DMS153 treated with DMSO at 0.1 percent for 48 hours (cell line): ENCODE measurements around the gene MLST8.

Experiments used
- DNase-seq: peaks from one replicate; lab custom pipeline; 2025; ENCODE audit not compliant: unreplicated experiment; lab: John Stamatoyannopoulos, UW

The MLST8 gene, protein sequence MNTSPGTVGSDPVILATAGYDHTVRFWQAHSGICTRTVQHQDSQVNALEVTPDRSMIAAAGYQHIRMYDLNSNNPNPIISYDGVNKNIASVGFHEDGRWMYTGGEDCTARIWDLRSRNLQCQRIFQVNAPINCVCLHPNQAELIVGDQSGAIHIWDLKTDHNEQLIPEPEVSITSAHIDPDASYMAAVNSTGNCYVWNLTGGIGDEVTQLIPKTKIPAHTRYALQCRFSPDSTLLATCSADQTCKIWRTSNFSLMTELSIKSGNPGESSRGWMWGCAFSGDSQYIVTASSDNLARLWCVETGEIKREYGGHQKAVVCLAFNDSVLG

DNA sequence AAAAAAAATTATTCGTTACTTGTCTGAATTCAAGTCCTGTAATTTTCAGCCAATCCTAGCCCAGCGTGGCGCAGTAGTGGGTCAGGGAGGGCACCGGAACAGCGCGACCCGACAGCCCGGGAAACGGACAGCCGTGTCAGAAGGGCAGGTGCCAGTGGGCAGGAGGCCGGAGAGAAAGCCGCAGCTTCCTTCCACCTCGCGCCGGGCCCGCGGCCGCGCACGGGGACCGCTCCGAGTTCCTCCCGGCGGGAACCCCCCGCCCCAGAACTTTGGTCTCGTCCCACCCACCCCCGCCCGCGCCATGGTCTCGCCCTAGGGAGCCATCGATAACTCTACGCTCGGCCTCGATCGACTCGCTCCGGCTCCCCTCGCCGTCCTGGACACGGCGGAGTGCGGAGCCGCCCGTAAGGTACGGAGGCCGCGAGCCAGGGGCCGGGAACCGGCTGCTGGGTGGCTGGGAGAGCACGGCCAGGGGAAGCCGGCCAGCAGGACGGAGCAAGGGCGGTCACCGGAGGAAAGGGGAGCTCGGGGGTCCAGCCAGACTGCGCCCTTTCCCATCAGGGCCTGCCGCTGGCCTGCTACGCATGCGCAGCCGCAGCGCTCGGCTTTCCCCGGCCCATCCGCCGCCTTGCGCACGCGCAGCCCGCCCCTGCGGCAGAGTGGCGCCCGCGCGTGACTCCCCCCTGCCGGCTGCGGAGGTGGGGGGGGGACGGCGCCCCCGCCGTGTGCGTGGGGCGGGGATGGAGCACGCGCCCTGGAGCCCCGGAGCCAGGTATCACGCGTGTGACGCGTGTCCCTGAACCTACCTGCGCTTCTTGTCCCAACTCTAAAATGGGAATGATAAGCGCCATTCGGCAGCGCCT is at the start of gene MLST8:
Gene MLST8 (plus strand): TSS at position 351 of the 863 bp plus-strand sequence. CDS start 632 bp downstream, outside the sequence.
- DNase-seq: peak; percentile 62

DNA sequence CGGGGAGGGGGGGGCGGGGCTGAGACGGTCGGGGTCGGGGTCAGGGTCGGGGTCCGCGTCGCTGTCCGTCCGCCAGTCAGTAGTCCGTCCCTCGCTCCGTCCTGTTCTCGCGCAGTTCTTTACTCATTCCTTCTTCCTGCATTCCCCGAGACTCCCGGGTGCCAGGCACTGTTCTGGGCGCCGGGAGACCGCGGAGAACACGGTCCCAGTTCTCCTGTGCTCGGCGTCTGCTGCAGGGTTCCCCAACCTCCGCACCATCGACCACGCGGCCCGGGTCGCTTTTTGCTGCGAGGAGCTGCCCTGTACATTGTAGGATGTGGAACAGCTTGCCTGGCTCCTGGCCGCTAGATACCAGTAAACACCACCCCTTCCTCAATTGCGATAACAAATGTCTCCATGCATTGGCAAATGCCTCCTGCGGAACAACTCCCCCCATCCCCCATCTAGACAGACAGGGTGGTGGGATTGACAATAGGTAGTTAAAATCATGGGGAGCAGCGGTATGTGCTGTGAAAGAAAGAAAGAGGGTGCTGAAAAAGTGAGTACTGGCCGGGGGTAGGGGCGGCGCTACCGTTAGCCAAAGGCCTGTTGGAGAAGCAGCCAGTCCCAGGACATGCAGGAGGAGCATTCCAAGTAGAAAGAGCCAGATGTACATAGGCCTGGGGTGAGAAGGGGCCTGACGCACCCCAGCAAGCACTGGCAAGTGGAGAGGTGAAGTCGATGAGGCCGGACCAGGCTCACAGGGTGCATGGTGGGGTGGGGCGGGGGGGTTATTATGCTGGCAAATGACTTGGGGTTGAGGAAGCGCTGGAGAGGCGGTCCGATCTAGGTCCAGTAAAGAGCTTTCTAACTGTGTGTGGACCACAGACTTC is 49.0 kb upstream of the MLST8 start:
- no peak for DNase-seq

DNA sequence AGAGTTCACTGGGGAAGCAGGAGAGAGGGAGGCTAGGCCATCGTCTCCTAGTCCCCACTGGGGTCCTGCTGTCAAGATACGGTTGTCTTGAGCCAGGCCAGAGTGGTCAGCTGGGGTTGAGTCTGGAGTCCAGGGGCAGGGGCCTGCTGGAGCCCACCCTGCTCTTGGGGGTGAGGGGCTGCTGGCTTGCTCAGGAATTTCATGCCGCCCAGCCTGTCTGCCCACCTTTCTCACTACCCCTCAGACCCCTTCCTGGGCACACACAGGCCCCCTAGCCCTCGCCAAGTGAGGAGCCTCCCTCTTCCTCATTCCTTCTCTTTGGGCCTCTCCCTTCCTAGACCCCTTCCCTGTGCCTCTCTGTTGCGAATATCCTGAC is 48.4 kb upstream of the MLST8 start:
- DNase-seq: no peak

DNA sequence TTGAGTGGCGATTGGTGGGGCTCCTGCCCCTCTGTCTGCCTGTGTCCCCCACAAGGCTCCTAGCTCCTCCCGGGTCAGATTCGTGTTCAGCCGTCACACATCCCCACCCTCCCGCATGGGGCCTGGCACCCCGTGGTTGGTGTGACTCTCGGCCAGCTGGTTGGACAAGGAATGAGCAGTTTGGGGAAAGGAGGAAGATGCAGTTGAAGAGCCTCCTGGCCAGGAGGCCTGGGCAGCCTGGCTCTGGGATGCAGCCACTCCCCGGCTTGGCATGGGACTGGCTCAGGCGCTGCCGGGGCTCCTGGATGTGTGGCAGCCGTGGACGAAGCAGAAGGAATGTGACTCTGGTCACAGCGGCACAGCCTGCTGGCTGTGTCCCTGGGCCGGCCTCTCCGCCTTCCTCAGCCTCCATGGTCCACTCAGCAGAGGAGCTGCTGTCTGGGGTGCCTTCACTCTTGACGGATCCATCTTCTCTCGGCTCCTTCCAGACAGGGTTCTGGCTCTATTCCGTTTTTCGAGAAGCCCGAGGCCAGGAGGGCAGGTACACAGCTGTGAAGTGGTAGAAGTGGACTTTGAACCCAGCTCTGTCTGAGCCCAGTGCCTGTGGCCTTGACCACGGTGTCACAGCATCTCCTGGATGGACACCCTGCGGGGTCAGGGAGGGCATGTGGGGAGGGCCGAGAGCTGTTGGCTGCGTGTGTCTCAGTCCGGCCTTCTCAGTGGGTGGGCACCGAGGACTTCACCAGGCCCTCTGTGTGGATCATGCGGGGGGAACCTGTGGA is 47.6 kb upstream of the MLST8 start:
- no peak for DNase-seq

DNA sequence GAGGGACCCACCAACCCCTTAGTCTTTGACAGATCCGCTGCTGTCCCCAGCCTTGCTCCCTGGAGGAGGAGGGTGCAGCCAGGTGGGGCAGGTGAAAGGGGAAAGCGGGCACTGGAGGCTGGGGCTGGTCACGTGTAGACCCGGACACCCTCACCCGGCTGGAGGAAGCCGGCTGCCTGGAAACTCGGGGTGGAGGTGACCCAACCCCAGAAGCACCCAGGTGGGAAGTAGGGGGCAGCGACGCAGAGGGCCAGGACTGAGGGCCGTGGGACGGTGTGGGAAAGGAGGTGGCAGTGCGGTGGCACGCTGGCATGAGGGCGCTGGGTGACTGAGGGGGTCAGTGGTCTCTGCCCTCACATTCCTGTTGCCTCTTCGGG is 47.0 kb upstream of the MLST8 start:
- DNase-seq: no peak

DNA sequence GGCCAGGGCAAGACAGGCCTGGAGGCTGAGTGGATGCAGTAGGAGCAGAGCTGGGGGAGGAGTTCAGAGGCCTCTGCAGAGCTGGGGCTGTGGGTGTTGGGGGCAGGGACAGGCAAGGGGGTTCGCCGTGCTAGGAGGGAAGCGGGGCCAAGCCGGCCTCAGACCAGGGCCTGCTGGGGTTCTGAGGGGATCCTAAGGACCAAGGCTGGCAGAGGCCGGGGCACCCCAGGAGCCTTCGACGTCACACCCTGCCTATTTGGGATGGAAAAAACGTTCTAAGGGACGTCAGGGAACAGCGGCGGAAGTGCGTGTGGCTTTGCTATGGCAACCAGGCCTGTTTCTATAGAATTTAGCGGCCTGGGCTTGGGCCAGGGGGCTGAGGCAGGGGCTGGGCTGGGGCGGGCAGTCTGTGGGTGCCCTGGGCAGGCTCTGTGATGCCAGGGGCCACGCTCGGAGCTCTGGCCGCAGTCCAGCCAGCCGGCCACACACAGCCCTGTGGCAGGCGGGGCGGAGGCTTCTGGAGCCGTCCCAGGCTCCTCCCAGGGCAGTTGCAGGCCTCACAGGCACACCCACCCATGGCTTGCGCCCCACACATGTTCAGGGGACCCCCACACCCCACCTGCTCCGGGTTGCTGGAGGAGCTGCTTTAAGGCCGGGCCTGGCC is 45.9 kb upstream of the MLST8 start:
- DNase-seq: no peak

DNA sequence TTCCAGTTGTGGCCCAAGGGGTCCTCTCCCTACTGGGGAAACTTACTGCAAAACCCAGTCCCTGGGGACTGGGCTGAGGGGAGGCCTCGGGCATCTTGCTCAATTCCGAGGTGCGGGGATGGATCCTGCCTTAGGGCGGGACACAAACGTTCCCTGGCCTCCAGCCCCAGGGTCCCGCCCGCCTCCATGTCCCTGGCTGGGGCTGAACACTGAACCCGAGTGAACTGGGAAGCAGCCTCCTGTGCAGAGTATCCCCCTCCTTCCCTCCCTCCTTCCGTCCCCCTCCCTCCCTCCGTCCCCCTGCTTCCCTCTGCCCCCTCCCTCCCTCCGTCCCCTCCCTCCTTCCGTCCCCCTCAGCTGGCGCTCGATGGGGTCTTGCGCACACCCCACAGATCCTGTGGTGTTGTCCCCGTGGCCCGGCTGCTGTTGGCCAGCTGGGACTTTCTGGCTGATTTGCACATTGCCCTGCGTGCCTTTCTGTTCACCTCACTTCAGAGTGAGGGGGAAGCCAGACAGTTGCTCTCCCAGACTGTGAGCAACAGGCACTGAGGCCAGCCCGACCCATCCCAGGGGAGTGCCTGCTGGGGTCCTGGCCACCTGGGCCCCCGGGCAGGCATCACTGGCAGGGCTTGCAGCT is 44.2 kb upstream of the MLST8 start:
- DNase-seq: no peak

DNA sequence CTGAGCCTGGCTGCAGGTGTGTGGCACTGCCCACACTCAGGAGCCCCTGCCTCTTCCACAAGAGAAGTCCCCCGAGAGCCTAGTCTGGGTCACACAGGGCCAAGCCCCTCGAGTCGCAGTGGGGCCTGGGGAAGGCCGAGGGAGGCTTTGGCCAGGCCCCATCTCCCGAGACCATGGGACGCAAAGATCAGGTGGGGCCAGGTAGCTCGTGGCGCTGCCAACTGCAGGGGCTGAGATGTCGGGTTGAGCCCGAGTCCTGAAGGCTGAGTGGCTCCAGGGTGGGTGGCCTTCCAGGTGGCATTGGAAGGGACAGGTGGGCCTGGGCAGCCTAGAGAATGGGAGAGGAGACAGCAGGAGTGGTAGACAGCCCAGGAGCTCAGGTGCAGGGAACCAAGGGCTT is 43.3 kb upstream of the MLST8 start:
- no peak for DNase-seq

DNA sequence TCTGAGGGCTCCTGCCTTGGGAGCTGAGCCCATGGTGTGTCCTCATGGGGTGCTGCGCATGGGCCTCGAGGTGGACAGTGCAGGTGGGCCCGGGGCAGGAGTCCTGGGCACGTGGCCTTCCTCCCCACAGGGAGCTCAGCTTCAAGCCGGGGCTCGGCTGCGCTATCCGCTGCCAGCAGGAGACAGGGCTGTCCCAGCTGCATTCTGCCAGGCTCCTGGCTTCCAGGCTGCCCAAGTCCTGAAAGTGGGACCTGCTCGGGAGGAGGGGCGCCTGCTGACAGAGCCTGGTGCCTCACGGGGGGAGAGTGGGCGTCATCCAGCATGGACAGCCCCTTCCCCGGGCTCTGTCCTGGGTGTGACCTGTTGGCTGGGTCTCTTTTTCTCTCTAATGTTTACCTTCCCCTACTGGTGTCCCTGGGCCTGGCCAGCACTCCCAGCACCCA is 42.6 kb upstream of the MLST8 start:
- no peak for DNase-seq

DNA sequence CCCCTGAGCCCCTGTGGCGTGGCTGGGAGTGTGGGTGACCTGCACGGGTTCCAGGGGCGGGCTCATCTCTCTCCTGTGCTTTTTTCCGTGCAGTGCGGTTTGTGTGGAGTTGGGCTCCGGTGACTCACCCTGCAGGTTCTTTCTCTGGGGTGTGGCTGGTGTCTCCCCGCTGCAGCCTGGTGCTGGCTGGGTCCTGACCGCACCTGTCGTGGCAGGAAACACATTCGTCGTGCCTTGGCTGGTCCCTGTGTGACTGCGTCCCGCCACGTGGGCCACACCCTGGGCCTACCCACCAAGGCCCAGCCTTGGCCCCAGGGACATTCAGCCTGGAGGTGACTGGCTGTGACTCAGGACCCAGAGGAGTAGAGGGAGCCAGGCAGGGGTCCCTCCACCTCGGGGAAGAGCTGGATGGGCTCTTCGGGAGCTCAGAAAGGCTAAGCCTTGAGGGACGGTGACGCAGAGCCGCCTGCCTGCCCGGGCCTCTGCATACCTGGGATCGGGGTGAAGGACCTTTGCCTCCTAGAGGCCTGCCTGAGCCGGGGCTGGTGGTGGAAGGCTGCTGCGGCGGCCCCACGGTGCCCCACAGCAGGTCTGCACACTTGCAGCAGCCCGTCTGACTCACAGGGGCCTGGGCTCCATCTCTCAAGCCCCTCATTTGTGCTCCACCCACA is 41.9 kb upstream of the MLST8 start:
- DNase-seq: no peak

DNA sequence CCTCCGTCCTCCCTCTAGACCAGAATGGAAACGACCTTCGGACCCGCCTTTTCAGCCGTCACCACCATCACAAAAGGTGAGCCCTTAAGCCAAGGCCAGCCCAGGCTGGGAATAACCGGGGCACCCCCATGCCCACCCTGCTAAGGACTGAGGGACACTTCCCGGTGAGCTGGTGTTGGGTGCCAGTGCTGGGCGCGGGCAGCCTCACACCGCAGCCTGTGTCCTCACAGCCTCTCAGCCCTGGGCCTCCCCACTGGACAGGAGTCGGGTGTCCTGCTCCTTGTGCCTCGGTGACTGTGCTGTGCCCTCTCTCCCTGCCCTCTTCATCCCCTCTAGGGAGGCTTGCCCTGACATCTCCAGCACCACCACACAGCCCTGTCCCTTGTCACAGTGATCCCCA is 39.4 kb upstream of the MLST8 start:
- DNase-seq: no peak

DNA sequence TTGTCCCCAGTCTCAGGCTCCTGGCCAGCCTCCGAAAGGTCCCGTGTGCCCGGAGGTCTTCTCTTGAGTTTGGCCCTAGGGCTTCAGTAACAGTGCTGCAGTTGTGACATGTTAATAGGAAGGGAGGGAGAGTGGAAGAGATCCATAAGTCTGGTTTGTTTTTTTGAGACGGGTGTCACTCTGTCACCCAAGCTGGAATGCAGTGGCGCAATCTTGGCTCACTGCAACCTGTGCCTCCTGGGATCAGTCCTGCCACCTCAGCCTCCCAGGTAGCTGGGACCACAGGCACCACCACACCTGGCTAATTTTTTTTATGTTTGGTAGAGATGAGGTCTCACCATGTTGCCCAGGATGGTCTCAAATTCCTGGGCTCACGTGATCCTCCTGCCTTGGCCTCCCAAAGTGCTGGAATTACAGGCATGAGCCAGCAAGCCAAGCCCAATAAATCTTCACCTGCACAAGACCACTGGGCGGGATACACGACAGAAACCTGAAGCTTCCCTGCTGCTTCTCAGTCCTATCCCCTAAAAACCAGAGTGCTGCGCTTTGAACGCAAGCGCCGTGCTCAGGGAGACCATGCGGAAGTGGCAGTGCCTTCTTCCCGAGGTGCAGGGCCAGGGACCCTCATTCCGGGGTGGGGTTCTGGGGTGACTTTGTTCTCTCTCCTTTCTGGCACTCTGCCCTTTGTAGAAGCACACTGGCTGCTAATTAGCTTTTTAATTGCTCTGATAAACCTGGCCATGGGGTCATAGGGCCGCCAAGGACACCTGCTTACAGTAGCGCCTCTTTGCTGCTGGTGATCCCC is 38.8 kb upstream of the MLST8 start:
- no peak for DNase-seq

DNA sequence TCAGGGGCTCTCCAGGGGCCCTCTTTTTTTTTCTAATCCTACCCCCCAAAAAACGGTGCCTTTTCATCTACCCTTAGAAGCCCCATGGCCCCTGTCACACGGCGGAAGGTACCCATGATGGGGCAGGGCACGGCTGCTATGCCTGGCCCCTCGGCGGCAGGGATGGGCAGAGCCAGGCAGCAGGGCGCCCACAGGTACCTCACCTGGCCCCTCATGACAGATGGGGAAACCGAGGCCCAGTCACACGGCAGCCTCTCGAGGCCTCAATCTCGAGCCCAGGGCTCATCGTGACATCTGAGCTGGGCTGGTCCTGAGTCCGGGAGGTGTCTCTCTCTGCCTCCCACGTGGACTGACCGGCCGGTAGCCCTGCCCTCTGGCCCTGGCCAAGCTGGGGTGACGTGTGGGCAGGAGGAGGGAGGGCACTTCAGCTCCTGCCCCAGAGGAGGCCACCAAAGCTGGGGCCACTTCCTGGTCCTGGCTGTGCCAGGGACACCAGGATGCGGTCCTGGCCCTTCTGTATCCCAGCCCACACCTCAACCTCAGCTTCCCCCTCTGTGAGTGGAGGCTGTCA is 38.1 kb upstream of the MLST8 start:
- no peak for DNase-seq

DNA sequence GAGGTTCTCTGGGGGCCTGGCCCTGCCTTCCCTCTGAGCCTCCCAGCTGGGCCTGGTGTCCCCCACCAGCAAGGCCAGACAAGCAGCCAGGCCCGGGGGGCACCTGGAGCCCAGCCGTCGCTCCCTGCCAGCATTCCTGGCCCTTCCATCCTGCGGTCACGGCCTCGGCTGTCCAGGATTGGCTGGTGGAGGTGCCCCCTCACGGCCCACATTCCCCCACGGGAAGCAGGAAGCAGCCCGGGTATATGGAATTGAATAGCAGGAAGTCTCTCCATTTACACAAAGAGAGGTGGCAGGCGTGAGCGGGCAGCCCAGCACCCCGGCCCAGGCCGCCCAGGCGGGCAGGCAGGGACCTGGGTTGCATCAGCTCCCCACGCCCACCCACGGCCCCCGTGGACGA is 35.2 kb upstream of the MLST8 start:
- no peak for DNase-seq

DNA sequence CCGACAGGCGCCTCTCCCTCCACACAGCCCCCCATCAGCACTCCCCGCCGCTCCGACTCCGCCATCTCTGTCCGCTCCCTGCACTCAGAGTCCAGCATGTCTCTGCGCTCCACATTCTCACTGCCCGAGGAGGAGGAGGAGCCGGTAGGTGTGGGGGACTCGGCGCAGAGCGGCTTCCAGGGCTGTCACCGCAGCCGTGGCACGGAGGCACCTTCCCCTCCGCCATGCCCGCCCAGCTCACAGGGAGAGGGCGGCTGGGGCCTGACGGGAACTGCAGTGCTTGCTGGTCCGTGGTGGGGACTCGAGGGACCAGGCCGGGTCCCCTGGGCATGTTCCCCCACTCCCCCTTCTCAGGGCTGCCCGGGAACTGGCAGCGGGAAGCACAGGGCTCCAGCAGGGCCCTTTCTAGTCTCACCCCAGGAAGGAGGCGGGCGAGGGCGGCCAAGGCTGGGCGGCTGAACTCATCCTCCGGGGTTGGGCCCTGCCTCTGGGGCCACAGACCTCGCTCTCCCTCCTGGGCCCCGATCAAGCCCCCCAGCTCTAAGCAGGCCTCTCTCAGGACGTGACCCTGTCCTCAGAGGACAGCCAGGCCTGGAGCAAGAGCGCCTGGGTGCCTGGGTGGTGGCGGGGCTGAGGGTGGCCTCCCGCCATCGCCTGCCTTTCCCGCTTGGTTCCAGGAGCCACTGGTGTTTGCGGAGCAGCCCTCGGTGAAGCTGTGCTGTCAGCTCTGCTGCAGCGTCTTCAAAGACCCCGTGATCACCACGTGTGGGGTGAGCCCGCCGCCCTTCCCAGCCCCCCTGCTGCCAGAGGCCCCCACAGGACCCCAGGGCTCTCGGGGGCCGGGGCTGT is 34.4 kb upstream of the MLST8 start:
- no peak for DNase-seq

DNA sequence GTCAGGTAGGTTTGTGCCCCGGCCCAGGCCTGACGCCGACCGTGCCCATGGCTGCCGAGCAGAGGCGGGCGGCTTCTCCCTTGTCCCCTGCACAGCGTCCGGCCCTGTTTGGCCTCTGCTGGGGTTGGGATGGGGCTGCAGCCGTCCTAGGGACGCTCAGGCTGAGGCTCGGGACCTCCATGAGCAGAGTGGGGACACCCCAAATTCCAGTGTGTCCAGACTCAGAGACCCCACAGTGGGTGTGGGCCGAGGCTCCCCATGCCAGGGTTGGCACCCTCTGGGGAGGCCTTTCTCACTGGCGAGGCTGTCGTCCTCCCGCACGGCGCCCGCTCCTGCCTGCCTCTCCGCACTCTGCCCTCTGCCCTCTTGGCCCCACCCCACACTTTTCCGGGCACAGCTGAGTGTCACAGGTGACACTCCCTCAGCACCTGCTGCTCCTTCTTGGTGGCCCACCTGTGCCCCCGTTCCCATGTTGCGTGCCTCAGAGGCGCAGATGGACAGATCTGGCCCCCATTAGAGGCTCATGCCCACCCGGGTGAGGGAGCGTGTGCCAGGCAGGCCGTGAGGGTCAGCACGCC is 33.6 kb upstream of the MLST8 start:
- DNase-seq: no peak
